Measurements from ENCODE around the gene DDX60.
A peak's percentile ranks its signal among the peaks of the same experiment; 100 is the strongest.

DDX60 gene

DNA sequence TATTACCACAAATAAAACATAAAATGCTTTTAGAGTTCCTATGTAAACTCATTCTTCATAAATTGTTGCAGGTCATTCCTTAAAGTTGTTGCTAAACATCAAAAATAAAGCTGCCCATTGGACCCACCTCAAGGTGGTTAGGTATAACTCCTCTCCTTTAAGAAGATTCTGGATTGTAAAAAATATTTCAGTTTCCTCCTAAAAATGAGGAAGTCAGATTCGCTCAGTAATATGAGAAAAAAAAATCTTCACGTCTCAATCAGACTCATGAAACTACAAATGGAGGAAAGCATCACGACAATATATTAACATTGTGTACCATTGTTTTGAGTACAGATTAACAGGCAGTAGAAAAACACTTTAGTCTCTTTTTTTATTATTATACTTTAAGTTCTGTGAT lies 105.9 kb downstream of the DDX60 start:
- no peak for DNase-seq
- Histone ChIP-seq H3K4me3 (ENCODE audit: low read depth, low read length) (no peak overlapping the region), H3K27me3 (replicated peaks) (no peaks in the 10 kb centered on the region), H3K27ac (no peak overlapping the region), H3K36me3 (replicated peaks) (no peaks in the 10 kb centered on the region)
- in situ Hi-C loops (cut with HindIII; ENCODE audit: low pct_ligation_motif_present, low sequenced_read_pairs) = no loop called here
- TF ChIP-seq CTCF (IDR thresholded peaks at IDR 0.05; ENCODE audit: low read depth, low read length, missing control alignments) = no peak

DNA sequence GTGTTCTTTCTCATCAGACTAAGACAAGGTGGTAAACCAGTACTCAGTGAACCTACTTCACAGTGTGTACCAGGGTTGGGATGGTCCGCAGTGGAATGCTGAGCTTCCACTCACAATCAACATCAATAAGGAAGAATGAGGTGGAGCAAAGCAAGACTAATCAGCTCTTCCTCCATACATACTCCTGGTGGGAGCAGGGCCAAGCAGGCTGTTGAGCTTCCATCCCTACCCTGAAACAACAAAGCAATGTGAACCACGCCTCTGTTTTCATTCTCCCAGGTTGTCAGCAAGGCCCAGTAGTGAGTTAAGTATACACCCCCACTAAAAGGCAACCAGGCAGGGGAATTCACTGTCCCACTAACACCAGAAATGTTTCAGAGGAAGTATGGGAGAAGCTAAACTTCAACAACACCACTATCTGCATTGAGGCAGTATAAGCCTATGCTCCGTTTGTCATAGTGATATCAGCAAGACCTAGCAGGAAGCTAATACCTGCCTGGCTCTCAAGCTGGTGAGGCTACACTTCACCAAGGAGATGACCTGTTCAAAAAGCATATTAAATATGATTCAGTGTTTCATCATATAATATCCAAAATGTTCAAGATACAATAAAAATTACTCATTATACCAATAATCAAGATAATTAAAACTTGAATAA lies 109.5 kb downstream of the DDX60 start:
- Histone ChIP-seq H3K4me3 (ENCODE audit: low read depth, low read length) (no peak overlapping the region), H3K36me3 (replicated peaks) (no peaks in the 10 kb centered on the region), H3K27me3 (replicated peaks) (no peaks in the 10 kb centered on the region), H3K27ac (no peak overlapping the region)
- in situ Hi-C loops (cut with HindIII; ENCODE audit: low pct_ligation_motif_present, low sequenced_read_pairs) = no loop called here
- TF ChIP-seq CTCF (IDR thresholded peaks at IDR 0.05; ENCODE audit: low read depth, low read length, missing control alignments) = no peak
- no peak for DNase-seq

DNA sequence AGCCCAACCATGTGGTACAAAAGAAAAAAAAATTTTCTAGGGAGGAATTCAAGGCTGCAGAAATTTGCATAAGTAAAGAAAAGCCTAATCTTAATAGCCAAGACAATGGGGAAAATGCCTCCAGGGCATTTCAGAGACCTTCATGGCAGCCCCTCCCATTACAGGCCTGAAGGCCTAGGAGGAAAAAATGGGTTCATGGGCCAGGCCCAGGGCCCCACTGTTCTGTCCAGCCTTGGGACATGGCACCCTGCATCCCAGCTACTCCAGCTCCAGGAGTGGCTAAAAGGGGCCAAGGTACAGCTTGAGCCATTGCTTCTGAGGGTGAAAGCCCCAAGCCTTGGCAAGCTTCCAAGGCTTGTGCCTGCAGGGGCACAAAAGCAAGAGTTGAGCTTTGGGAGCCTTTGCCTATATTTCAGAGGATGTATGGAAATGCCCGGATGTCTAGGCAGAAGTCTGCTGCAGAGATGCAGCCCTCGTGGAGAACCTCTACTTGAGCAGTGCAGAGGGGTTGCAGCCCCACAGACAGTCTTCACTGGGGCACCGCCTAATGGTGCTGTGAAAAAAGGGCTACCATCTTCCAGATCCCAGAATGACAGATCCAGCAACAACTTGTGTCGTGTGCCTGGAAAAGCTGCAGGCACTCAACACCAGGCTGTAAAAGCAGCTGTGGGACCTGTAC lies 115.2 kb downstream of the DDX60 start:
- Histone ChIP-seq H3K27me3 (replicated peaks) (no peaks in the 10 kb centered on the region), H3K36me3 (replicated peaks) (no peaks in the 10 kb centered on the region), H3K27ac (no peak overlapping the region), H3K4me3 (ENCODE audit: low read depth, low read length) (no peak overlapping the region)
- in situ Hi-C loops (cut with HindIII; ENCODE audit: low pct_ligation_motif_present, low sequenced_read_pairs) = no loop called here
- DNase-seq = no peak
- no peak for TF ChIP-seq CTCF (IDR thresholded peaks at IDR 0.05; ENCODE audit: low read depth, low read length, missing control alignments)

GRCh38 chr4:168200685-168201084 lies 117.9 kb downstream of the DDX60 start:
- H3K27ac ChIP-seq = no peak overlapping the region
- peak; percentile 18 for DNase-seq
- no peak for TF ChIP-seq CTCF (IDR thresholded peaks at IDR 0.05; ENCODE audit: low read depth, low read length, missing control alignments)
- H3K4me3 ChIP-seq (ENCODE audit: low read depth, low read length) = no peak overlapping the region
- in situ Hi-C loops (cut with HindIII; ENCODE audit: low pct_ligation_motif_present, low sequenced_read_pairs) = no loop called here
- H3K27me3 ChIP-seq (replicated peaks) = no peaks in the 10 kb centered on the region
- no peaks in the 10 kb centered on the region for H3K36me3 ChIP-seq (replicated peaks)

- TF ChIP-seq CTCF (IDR thresholded peaks at IDR 0.05; ENCODE audit: low read depth, low read length, missing control alignments) = no peak
- Histone ChIP-seq H3K36me3 (replicated peaks) (no peaks in the 10 kb centered on the region), H3K27me3 (replicated peaks) (no peaks in the 10 kb centered on the region), H3K27ac (no peak overlapping the region), H3K4me3 (ENCODE audit: low read depth, low read length) (no peak overlapping the region)
- no peak for DNase-seq
- in situ Hi-C loops (cut with HindIII; ENCODE audit: low pct_ligation_motif_present, low sequenced_read_pairs) = no loop called here
Observed at GRCh38 chr4:168199260-168199957, 119.1 kb downstream of the DDX60 start.
